Stimulated activated CD8-positive, alpha-beta memory T cell treated with anti-CD3 and anti-CD28 coated beads, Interleukin-15, amount 100 ng/mL, for 1 hour (primary cell): ENCODE measurements around the gene ADAMTS14.

Experiments
- DNase-seq: peaks from one replicate; pipeline ENCODE4 v3.0.0-alpha.2; 2020; ENCODE audit warnings: low read depth

The ADAMTS14 gene

DNA sequence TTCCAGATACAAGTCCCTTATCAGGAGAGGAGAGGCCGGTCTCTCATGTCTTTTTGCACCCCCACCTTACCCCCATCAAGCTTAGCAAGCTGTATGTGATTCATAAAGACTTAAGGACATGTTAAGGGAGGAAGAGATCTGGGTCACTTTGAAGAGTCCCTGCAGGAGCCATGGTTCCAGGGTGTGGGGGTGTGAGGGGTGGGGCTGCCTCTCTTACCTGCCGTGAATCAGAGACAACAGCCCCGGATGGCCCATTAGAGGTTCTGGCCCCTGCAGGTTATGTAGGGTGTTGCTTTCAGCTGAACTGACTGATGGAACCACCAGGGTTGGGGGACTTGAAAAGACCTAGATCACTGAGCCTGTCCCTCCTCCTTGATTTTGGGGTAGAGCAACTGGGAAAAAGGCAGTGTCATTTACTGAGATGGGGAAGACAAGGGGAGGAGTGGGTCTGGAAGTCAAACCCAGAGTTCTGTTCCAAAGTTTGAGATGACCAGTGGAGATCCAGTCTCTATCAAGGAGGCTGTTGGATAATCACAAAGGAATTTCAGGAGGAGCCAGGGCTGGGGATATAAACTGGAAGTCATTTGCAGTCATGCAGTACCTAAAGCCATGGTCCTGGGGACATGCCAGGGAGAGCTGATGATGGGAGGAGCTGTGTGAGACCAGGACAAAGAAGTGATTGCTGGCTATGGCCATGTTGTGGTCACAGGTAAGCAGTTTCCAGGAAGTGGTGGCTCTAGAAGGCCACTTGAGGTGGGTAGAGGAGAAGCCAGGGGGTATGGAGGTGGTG is 23.1 kb downstream of the ADAMTS14 start:
- no peak for DNase-seq

- DNase-seq = no peak
Observed at GRCh38 chr10:70698211-70698610, 25.9 kb downstream of the ADAMTS14 start.

DNA sequence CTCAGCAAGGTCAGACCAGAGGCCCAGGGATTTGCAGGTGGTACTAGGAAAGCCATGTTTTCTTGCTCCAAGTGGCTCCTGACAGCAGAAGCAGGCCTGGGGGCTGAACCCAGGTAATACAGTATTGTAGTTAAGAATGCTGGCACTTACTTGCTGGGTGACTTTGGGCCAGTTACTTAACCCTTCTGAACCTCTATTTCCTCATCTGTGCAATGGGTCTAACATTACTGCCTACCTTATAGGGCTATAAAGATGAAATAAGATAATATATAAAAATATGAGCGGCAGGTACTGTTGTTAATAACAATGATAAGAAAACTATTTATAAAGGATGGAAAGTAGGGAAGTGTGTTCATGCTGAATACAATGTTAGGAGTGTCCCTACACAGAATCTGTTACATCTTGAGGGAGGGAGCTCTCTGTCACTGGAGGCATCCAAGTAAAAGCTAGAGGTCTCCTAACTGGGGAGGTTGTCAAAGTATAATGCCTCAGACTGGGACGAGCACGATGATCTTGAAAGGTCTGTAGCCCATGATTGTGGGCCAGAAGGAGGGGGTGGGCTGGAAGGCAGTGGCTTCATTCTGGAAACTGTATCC is 26.9 kb downstream of the ADAMTS14 start:
- DNase-seq = no peak

DNA sequence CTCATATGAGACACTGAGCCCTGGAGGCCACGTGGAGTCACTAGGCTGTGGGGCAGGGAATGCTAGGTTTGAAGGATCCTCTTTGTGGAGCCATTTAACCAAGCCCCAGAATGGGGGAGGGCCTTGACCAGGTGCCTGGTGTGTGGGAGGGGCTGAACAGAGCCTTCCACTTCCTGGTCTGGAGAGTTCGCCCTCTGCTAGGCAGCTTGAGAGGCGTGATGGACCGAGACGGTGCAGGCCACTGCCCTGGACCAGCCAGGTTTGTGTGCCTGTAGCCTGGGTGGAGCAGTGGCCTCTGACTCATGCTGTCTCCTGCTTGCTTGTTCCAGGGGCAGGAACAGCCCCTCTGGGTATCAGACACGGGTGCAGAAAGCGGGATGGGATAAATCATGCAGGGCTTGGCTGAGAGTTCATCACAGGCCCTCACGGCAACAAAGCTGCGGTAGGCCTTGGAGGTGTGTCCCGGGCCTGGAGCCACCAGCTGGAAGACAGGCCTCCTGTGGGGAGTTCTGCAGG is 27.4 kb downstream of the ADAMTS14 start:
- no peak for DNase-seq

- DNase-seq = no peak
Observed at GRCh38 chr10:70702190-70702763, 30.0 kb downstream of the ADAMTS14 start.

- no peak for DNase-seq
Observed at GRCh38 chr10:70704211-70704610, 31.9 kb downstream of the ADAMTS14 start.

- DNase-seq = no peak
Observed at GRCh38 chr10:70705121-70705861, 33.0 kb downstream of the ADAMTS14 start.

- no peak for DNase-seq
Observed at GRCh38 chr10:70711177-70711576, 38.9 kb downstream of the ADAMTS14 start.

- DNase-seq = no peak
Observed at GRCh38 chr10:70711911-70712310, 39.6 kb downstream of the ADAMTS14 start.

- DNase-seq = no peak
Observed at GRCh38 chr10:70714245-70714644, 41.9 kb downstream of the ADAMTS14 start.

- DNase-seq = no peak
Observed at GRCh38 chr10:70714951-70715350, 42.6 kb downstream of the ADAMTS14 start.

GRCh38 chr10:70715853-70716795 is 43.8 kb downstream of the ADAMTS14 start:
- DNase-seq = no peak

DNA sequence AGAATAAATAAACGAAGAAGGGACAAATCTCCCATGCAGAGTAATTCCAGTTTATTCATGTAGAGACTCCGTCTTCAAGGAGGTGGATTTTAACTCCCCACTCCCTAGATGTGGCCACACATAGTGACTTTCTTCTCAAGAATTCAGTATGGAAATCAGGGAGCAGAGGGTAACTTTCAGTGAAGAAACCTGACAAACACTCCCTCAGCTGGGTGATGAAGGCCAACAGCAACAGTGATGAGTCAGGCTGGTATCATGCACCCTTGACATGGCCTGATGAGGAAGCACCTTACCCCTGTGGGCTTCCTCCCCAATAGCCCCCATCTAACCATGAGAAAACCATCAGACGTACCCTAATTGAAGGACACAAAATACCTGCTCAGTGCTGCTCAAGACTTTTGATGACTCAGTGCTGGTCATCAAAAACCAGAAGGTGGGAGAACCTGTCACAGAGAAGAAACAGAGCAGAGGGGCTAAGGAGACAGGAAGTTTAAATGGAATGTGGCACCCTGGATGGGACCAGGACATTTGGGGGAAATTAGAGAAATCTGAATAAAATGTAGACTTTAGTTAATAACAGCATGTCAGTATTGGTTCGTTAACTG is 50.6 kb downstream of the ADAMTS14 start:
- no peak for DNase-seq

DNA sequence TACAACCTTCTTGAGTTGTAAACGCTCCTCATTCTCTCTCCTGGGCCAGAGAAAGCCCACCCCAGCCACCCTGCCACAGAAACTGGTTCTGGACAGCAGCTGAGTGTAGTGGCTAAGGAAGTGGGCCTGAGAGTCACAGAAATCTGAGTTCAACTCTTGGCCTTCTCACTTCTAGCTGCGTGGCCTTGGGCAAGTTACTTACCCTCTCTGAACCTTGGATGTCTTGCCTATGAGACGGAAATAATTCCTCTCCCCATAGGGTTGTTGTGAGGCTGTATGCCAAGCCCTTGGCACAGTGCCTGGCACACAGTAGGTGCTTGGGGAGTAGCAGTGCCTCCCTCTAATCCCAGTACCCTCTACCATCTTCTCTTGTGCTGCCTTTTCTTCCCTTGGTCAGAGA is 51.5 kb downstream of the ADAMTS14 start:
- no peak for DNase-seq

- DNase-seq = no peak
Observed at GRCh38 chr10:70726909-70727495, 54.7 kb downstream of the ADAMTS14 start.

DNA sequence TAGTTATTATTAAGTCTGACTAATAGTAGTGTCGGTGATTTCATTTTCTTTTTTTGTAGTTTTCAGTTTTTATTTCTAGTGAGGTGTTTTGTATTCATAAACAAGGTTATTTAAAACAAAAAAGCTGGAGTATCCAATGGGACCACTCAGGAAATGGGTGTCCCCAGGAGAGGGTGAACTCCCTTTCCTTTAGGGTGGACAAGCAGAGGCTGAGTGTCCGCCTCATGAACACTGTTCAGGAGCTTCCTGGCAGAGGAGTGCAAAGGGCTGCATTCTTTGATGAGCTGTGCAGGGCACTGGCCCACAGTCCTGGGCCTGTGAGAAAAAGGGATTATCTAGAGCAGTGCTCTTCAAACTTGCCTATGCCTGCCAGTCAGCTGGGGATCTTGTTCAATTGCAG is 56.0 kb downstream of the ADAMTS14 start:
- no peak for DNase-seq

DNA sequence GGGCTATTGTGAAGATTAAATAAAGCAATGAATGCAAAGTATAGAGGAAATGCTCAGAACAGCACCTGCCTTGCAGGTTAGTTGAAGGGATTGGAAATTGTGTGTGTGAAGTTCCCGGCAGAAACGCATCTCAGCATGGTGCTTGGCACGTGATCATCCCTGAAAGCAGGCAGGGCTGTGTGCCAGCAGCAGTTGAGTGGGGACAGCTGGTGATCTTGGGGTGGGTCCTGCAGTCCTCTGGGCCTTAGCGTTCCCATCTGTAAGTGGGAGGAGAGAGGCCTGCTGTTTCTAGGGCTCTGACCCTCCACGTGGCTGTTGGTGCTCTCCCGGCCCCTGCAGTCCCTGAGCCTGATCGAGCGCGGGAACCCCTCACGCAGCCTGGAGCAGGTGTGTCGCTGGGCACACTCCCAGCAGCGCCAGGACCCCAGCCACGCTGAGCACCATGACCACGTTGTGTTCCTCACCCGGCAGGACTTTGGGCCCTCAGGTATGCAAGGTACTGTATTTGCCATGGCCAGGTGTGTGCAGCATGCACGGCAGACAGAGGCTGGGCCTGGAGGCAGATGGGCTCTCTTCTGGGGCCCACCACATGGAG is 57.6 kb downstream of the ADAMTS14 start:
- no peak for DNase-seq

- no peak for DNase-seq
Observed at GRCh38 chr10:70730955-70731354, 58.6 kb downstream of the ADAMTS14 start.

- no peak for DNase-seq
Observed at GRCh38 chr10:70732569-70732968, 60.3 kb downstream of the ADAMTS14 start.

GRCh38 chr10:70733051-70733450 is 60.7 kb downstream of the ADAMTS14 start:
- DNase-seq = no peak
